Right lobe of liver (tissue), 4 donors: Measurements from ENCODE around the gene TTLL10.

ENCODE experiments used
- CTCF ChIP-seq, 4 donors: fragments of 200-600 bp in 3 of 4; fragments of 450-650 bp in 1 of 4; IDR thresholded peaks; one replicate each; pipeline versions ENCODE4 v1.5.1 to v1.8.0; 2016 to 2022; ENCODE audit warnings: antibody characterized with exemption in 4 of 4, mild to moderate bottlenecking in 2 of 4
- POLR2A ChIP-seq: fragments of 450-650 bp; IDR thresholded peaks from one replicate; pipeline ENCODE4 v1.6.1; 2017; ENCODE audit warnings: antibody characterized with exemption, mild to moderate bottlenecking
- donor health status: DM: no; HTN: no; CAD: no.
- donor health status: DM: no; HTN: no; CAD: no.
- donor health status: DM: no; HTN: yes; CAD: no.

DNA sequence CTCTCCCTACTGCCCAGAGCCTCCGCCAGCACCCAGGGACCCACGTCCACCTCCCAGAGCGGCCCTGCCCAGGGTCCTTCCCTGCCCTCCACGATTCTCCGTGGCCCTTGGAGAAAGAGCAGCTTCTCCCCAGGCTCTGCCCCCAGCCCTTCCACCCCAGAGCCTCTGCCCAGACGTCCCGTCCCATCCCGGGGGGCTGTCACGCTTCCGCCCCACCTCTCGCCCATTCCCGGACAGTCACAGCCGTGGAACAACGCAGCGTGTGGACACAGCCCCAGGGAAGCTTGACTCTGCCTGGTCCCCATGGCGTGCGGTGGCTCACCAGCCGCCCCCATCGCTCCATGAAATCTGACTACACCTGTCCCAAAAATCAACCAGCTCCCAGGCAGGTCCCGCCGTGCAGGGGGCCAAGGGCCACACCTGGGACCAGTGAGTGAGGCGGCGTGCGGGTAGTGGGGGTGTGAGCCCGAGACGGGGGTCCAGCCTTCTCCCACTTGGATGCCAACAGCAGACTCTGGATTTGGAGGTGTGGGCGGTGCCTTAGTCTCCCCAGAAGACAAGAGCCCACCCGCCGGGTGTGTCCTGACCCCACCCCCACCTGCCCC is 12.5 kb upstream of the TTLL10 start:
- TF ChIP-seq CTCF (IDR thresholded peaks at IDR 0.05) (no peak), POLR2A (no peak)
